GM19023 (cell line): Measurements from ENCODE around the gene GRM5.
"Not testable (repeated sequence)": the region's sequence is repeated elsewhere in the genome, so short reads cannot be mapped to it uniquely, and the experiment has no call there.

Source experiments
- ATAC-seq: cut with Tn5 transposase; IDR thresholded peaks from one replicate; pipeline ENCODE4 v1.9.1; 2021; ENCODE audit warnings: mild to moderate bottlenecking, moderate library complexity; ENCODE audit not compliant: unreplicated experiment

The GRM5 gene

DNA sequence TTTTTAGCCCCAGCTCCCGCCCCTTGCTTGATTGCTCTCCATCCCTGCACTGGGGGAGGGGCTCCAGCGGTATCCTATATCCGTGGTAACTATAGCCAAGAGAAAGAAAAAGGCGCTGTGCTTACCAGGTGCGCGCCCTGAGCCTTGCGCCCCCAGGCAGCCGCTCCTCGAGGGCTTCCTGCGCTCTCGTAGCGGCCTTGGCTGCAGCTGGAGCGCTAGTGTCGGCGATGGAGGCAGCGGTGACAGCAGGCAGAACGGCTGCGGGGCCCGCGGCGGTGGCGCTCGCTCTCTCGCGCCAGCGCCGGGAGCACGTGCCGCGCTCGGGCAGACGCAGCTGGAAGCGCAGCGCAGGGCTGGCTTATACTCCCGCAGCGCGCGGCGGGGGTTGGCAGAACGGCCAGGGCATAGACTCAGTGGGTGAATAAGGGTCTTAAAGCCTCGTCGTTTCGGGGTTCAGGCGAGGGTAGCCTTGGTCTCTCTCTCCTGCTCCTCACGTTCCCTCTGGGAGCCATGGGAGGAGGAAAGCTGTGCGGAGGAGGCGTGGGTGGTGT is at the start of gene GRM5:
GRM5 (minus strand) TSS at position 332 of the 551 bp plus-strand sequence. CDS start 18,110 bp downstream, outside the sequence.
- not testable (repeated sequence) for ATAC-seq

DNA sequence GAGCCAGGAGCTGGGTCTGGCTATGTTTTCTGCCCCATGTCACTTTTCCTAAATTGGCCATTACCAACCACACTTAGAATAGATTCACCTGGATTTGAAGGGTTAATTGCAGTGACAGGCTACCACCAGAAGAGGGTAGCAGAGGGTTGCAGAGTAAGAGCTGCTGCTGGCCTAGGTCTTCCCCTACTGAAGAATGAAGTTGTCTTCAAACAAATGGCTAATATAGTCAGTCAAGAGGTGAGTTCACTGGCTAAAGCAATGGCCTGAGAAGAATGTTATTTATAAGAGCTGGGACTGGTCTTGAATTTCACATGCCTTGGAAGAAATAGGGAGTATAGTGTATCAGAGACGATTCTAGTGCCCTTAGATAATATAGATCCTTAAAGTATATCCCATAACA is 32.2 kb upstream of the GRM5 start:
- ATAC-seq, result peak; percentile 85

DNA sequence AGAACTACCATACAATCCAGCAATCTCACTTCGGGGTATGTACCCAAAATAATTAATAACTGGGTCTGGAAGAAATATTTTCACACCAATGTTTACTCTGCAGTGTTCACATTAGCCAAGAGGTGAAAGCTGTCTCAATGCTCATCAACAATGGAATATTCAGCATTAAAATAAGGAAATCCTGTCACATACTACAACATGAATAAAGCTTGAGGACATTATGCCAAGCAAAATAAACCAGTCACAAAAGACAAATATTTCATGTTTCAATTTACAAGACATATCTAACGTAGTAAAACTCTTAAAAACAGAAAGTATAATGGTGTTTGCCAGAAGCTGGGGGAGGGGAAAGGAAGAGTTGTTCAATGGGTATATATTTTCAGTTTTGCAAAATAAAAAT is 28.0 kb upstream of the GRM5 start:
- not testable (repeated sequence) for ATAC-seq

DNA sequence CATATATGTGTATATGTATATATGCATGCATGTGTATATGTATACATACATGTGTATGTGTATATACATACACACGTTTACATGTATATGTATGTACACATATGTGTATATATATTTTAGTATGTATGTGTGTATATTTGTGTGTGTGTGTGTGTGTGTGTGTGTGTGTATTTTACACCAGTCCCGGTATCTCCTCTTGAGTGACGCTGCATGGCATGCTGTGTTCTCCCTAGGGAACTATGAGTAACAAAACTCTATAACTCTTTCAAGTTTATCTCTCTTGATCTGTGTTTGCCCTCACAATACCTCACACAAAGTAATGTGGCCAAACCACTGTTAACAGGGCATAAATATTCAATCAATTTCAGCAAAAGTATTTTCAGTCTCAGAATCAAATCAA is 19.2 kb upstream of the GRM5 start:
- not testable (repeated sequence) for ATAC-seq

DNA sequence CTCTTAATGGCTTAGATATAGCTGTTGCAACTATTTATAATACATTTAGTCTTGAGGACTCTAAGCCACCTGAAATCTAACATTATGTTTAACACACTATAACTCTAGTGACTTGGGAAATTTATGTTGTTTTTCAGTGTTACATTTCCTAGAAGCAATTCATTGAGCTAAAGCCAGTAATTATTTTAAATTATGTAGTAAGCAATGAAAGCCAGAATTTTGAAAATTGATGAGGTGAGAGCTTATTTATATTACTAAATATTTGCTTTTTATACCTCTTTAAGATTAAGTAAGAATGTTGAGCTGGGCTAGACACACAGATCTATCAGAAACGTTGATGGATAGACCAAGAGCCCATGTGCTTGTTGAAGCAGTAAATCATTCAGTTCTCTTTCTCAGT is 5.1 kb upstream of the GRM5 start:
- ATAC-seq, result not testable (repeated sequence)

DNA sequence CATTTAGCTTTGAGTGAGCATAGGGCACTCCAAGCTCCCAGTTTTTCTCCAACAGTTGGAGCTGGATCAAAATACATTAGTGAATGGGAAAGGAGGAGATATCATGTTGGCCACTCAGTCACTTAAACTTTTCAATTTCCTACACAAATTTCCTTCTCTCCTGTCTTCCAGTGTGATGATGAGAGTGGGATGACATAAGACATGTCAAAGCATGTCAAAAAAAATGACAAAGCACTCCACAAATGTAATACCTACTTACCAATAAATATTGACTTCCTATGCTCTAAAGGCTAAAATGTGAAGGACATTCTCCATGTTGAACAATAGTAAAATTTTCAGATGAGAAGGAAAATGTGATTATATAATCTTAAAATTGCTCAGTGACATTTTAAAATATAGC is 1.5 kb upstream of the GRM5 start:
- no peak for ATAC-seq

DNA sequence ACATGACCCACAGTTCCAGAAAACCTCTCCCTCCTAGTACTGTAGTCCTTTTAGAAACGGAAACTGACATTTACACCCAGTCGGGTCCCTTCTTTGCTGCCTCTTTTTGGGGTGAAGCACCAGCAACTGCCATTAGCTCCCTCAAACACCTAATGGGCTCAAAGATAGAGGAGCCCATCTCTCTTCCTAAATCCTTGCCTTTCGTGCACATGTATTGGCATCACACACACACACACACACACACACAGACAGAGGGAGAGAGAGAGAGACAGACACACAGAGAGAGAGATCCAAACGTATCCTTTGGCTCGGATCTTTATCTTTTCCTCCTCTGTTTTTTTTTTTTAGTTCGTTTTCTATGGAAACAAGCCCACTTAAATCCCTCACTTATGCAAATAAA is 716 bp downstream of the GRM5 start:
- no peak for ATAC-seq

DNA sequence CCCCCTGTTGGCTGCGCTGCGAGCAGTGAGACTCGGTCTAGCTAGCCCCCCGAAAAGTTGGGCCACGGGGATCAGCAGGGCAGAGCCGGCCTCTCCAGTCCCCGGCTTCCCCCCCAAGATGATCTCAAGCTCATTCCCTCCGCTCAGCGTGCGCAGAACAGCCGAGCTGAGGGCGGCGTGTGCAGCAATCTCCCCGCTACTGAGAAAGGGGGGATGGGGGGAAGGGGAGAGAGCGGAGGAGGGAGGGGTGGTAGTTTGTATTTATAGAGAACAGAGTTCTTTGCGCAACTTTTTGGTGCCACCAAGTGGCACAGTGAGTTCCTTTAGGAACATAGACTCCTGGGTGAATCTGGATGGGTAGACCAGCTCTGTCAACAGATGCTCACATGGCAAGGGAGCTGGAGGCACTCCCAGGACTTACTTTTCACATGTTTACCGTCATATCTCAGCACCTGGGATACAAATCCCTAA is 2.3 kb downstream of the GRM5 start:
- ATAC-seq, result not testable (repeated sequence)

DNA sequence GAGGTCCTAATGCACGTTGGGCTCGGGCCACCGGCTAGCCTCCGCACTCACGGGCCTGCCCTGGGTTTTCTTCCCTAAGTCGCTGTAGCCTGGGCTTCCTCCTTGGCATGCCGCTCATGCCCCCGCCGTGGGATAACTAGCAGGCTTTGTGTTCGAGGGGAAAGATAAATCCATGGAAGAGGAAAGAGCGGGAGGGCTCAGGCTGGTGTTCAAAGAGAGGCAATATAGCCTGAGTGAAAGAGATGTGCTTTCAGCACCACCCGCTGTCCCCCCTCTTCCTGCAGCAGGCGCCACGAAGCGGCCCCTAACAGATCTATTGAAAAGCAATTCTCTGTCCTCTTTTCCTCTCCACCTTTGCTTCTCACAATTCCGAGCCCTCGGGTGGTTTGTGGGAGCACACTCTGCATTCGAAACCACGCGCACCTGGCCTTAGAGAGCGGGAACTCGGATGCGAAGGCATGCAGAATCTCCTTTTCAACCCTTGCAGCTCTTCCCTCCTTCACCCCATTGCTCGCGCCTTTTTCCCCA is 2.9 kb downstream of the GRM5 start:
- ATAC-seq, result not testable (repeated sequence)

DNA sequence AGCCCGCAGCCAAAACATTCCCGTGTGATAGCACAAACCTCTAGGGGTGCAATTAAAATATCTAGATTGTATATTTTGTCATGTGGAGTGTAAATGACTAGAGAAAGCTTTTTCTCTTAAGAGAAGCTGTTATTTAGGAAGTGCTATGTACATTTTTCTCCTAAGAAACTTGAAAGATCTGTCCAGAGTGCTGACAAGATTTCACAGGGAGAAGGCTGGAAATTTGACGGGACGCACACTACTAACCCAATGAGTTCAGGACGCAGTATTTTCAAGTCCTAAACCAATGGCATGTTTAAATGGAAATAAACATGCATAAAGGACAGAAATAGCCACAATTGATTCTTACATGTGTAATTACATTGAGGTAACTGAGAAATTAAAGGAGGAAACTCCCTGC is 3.9 kb downstream of the GRM5 start:
- ATAC-seq, result not testable (repeated sequence)

DNA sequence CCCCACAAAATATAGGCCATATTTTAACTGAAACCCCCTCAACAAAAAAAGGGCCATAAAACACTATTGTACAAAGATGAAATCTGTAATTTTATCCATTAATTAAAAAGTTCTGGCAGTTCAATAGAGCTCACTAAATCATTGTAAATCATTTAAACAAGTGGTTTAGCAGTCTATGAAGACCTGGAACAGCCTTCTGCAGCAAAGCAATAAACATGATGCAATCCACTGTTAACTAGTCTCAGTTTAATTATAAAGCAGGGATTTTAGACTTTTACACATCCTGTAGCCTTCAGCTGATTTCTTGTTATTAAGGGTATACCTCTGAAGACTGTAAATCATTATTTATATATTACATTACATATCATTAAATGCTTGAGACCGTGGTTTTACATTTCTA is 8.4 kb downstream of the GRM5 start:
- ATAC-seq, result not testable (repeated sequence)

DNA sequence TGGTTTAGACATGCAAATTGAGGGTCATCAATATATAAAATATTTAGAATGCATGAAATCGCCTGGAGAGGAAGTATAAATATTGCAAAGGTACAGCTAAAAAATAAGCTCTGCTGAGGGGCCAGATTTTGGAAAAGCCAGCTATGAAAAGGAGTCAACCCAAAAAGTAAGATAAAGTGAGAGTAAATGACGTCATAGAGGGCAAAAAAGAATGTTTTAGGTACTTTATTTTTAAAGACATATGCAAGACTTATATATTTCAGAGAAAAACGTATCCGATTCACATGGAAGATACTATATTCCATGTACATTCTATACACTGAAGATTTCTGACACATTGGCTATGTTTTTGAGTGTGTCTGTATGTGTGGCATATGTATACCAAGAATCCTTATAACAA is 13.6 kb downstream of the GRM5 start:
- ATAC-seq, result no peak

DNA sequence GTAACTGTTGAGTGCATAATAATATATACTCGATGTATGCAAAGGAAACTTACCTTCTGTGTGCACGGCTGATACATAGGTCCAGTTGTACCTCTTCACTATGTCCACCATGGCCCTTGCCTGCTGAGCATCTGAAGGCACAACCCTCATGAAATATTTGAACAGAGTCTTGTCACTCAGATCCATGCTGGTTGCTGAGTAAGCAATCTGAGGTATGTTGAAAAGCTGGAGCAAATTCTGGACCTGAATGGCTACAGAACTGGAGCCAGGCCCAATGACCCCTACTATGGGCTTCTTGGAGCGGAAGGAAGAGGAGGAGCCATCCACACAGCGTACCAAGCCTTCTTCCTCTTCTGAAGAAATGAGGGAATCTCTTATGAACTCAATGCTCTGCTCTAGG is 18.6 kb downstream of the GRM5 start:
- not testable (repeated sequence) for ATAC-seq

DNA sequence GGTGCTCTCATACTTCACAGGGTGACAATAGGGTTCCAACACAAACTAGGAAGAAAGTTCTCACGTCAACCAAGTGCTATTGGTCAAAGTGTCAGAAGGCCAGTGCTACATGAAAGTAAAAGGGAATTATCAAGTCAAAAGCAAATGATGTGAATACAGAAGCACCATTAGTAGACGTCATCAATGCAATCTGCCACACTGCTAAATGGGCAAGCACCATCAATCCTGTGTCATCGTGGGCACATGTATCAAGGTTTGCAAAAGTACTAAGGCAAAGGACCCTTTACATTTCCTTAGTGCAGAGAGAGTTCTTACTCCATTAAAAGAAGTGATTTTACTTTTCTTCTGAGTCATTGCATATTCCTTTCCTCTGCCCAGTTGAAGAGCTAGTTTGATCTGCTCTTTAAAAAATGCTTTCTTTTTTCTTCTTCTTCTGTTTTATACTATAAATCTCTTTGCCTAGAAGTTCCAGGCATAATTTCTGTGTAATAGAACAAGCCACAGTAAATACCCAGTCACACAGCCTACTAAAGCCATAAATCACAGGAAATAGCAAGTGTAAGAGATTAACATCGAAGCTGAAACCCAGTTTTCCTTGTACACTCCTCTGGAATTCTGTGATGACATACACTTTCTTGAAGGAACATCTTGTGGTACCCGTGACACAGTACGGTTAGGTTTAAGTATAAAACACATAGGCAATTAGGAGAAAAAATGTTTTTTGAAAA is 21.8 kb downstream of the GRM5 start:
- not testable (repeated sequence) for ATAC-seq

DNA sequence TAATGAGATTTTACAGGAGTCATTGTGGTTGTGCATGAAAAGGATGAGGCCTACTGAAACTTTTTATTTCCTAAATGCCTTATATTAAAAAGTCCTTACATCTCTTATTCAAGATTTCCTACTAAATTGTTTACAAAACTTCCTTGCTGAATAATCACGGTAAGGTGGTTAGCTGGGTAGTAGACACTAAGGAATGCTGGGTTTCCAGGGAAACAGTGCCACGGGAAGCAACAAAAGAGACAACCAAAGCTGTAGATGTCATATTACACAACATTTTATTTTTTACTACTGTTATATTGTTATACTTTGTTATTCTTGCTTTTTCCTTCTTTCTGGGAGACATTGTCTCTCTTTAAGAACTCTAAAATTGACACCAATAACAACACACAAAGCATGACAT is 36.1 kb downstream of the GRM5 start:
- ATAC-seq, result not testable (repeated sequence)

DNA sequence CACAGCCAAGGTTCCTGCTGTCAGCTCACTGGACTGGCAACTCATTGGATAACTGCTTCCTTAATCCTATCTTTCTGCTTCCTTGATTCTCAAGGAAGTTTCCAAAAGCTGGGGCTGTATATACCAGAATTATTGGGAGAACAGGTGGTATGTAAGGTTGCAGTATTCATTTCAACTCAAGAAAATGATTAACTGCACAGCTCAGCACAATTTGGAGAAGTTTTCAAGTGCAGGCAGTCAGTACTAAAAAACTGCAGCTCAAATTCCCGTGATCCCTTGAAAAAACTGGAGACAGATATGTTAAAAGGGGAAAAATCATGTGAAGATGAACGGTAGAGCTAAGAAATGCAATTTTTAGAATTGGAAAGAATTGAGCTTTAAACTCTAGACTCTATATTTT is 44.4 kb downstream of the GRM5 start:
- no peak for ATAC-seq

DNA sequence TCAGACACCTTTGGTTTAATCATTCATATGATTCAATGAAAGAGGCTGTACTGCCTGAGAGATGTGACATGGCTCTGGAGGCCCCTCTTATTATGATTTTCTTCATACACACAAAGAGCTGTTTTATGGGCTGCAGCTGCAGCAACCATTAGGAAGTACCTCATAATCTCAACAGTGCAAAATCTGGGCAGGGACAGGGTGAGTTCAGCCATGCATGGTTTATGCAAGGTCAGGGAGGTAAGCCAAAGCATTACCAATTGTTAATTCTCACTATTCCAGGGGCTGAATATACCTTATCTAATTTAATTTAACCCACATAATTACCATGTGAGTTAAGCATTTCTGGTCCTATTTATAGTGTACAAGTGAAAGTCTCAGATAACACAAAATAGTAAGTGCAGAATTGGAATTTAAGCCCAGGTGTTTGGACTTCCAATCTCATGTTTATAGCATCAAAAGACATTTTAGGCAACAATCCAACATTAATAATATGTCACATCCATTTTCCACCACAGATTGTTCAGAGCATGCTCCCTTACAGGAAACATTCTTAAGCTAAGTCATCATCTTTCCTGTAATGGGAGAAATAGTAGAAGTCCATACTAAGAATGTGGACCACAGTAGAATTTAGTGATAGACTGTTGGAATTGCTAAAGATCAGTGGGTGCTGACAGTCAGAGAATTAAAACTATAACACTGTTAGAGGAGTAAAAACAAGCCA is 45.8 kb downstream of the GRM5 start:
- ATAC-seq, result not testable (repeated sequence)

DNA sequence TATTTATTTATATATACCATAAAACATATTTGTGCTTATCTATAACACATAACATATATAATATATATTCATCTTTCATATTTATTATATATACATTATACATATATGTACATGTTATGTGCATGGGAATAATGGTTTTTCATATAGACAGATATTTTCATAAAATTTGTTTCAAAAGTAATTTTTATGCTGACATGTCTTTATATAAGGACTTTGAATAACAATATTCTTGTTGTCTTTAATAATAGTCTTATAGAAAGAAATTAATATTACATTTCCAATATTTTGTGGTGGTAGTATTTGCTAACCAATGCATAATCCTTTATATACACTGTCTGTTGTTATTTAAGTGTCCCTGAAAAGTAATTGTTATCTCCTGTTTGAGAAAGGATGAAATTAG is 49.6 kb downstream of the GRM5 start:
- ATAC-seq, result no peak

DNA sequence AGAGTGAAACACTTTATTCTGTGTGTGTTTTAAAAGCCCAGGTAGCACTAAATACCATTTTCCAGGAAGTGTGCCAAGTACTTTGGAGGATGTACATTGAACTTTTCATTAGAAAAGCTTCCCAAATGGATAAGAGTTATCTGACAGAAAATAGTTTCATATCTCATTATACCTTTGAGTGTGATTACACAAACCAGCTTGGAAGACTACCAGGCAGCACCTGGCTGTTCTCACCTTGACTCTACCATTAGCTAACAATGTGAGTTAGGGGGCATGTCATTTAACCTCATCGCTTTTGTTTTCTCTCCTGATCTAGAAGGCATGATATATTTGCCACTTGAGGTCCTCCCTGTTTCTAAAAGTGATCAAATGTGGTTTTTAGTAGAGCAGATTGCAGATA is 50.2 kb downstream of the GRM5 start:
- ATAC-seq, result no peak

DNA sequence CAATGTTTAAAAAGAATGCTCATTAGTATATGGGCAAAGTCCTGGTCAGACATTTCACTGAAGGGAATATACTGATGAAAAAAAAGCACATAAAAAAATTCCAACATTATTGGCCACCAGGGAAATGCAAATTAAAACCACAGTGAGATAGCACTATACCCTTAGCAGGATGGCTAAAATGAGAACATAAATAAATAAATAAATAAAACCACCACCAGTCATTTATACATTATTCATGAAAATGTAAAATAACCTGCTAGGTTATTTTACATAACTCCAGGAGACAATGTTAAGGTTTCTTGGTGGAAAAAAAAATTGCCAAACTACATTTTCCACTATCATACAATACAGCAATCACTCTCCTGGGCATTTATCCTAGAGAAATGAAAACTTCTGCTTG is 64.9 kb downstream of the GRM5 start:
- ATAC-seq, result not testable (repeated sequence)

DNA sequence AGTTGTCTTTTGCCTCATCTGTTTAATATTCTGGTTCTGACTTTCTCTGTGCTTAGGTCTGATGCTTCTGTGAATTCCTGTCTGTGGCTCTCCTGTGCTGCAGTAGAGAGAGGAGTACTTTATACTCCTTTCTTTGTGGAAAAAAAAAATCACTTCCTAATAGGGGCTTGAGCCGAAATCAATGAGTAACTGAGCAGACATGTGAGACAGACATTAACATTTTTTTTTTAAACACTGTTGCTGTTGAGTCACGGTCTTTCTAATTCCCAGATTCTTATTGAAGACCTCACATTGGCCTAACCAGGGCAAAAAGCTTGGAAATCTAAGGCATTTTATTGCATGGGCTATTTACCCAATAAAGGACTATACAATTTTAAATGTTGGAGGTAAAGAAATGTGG is 86.1 kb downstream of the GRM5 start:
- ATAC-seq, result no peak

DNA sequence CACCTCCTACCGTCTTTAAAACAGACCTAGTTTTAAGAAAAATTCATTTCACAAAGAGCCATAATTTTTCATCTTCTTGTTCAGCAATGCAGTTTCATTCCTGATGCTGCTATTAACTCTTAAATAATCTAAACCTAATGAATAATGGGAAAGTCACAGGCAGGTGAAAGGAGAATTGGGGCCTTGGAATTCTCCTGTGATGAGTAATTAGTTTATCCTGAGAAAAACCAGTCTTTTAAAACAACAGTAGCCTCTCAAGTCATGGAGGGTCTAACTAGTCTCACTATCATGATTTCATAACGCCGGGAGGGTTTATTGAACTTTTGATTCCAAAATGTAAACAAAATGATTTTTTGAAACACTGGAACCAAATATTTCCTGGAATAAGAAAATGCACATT is 86.8 kb downstream of the GRM5 start:
- not testable (repeated sequence) for ATAC-seq
